Activated T-helper 2 cell treated with anti-CD3 and anti-CD28 coated beads, Interferon-gamma antibody, Interleukin-2, Interleukin-4, amounts not matched to agents 10 μg/mL and 5 μg/mL and 100 μg/mL, durations not matched to agents 14 hours and 24 hours and 36 hours (primary cell): ENCODE results near the gene SUSD4. TPM values are rescaled to one million over a fixed set of nuclear protein-coding genes. Genes with fewer than 3 reads are reported as not detected.
"Not testable (repeated sequence)": the region's sequence is repeated elsewhere in the genome, so short reads cannot be mapped to it uniquely, and the experiment has no call there.

Experiments
- DNase-seq: peaks from one replicate; pipeline ENCODE4 v3.0.0; 2021; ENCODE audit warnings: low spot score
- H3K27ac Mint-ChIP-seq: one replicate; pipeline ENCODE4 v1.8.0; 2021; ENCODE audit warnings: mixed read lengths
- H3K27me3 Mint-ChIP-seq: one replicate; pipeline ENCODE4 v1.8.0; 2021; ENCODE audit warnings: low read depth, mixed read lengths
- H3K36me3 Mint-ChIP-seq: one replicate; pipeline ENCODE4 v1.8.0; 2021; ENCODE audit warnings: low read depth, mixed read lengths
- H3K4me1 Mint-ChIP-seq: one replicate; pipeline ENCODE4 v1.8.0; 2021; ENCODE audit warnings: low read depth, mixed read lengths
- H3K4me3 Mint-ChIP-seq: one replicate; pipeline ENCODE4 v1.8.0; 2021; ENCODE audit warnings: low read depth, mild to moderate bottlenecking, moderate library complexity, mixed read lengths
- H3K9me3 Mint-ChIP-seq: one replicate; pipeline ENCODE4 v1.8.0; 2021; ENCODE audit warnings: mixed read lengths
- intact Hi-C: fragments of 100-400 bp; cut with micrococcal nuclease; formaldehyde crosslinking; loops from one replicate; pipeline ENCODE4 v1.15.1; 2023
- total RNA-seq: library from RNA; stranded (reverse); gene quantifications from 2 replicates; pipeline ENCODE4 v1.2.3, GENCODE V29; 2022

SUSD4 gene, protein sequence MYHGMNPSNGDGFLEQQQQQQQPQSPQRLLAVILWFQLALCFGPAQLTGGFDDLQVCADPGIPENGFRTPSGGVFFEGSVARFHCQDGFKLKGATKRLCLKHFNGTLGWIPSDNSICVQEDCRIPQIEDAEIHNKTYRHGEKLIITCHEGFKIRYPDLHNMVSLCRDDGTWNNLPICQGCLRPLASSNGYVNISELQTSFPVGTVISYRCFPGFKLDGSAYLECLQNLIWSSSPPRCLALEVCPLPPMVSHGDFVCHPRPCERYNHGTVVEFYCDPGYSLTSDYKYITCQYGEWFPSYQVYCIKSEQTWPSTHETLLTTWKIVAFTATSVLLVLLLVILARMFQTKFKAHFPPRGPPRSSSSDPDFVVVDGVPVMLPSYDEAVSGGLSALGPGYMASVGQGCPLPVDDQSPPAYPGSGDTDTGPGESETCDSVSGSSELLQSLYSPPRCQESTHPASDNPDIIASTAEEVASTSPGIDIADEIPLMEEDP
- 0.18 and 0.34 TPM in 2 replicates for total RNA-seq

DNA sequence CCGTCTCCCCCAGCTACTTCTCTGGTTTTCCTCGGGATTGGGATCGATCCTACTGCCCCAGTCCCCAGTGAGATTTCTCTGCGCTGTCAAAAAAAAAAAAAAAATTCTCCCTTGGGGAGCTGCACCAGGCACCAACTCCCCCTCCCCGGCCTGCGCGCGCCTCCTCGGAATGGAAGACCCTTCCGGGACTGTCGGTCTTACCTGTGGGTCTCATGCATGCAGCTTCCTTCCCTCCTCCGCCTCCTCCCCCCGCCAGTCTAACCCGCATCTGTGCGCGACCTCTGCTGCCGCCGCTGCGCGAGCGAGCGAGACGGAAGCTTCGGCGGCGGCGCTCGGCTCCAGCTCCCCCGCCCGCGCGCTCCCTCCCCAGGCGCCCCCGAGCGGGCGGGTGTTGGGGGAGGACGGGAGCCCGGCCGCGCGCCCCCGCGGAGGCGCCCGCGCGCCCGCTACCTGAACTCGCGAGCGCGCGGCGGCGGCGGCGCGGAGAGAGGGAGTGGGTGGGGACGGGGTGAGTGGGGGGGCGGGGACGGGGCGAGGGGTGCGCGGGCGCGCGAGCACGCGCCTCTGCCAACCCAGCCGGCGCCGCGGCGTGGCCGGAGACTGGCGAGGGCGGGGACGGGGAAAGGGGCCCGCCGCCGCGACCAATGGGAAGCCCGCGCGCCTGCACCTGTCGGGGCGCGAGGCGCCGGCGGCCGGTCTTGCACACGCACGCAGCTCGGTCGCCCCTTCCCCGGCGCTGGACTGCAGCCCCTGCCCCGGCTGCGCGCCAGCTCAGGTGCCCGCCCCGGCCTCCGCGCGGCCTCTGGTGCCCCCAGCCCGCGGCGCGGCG, at the start of gene SUSD4:
Gene SUSD4, minus strand, starts transcription at position 321 of the 829 bp plus-strand sequence. CDS start 751 bp downstream, outside the sequence.
- H3K4me1 Mint-ChIP-seq: peaks cover 7% of the 10 kb centered on the region
- peak; percentile 45 for DNase-seq
- H3K9me3 Mint-ChIP-seq: no peaks in the 10 kb centered on the region
- H3K36me3 Mint-ChIP-seq: no peaks in the 10 kb centered on the region
- intact Hi-C loops: loop anchor here (5.0 kb wide), 1 partner anchor 222 kb away; the partner anchor contains the start of gene TLR5
- H3K27ac Mint-ChIP-seq: no peak within 1 kb of the TSS
- H3K27me3 Mint-ChIP-seq: peaks cover 56% of the 10 kb centered on the region
- H3K4me3 Mint-ChIP-seq: peak within 1 kb of the TSS; percentile 81

DNA sequence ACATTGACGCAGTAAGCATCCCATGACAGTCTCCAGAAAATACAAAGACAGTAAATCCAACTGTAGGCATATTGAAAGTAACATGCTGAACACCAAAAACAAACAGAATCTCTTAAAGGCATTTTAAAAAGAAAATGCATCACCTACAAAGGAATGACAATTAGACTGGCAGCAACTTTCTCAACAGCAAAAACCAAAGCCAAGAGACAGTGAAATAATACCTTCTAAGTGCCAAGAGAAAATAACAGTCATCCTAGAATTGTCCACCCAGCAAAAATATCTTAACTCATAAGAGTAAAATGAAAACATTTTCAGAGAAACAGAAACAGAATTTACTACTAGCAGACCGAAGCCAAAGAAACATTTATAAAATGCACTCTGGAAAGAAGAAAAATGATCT, 49.2 kb upstream of the SUSD4 start:
- Mint-ChIP-seq H3K27me3 (peaks cover 8% of the 10 kb centered on the region), H3K9me3 (no peaks in the 10 kb centered on the region), H3K27ac (no peak overlapping the region), H3K4me1 (no peaks in the 10 kb centered on the region), H3K4me3 (no peak overlapping the region), H3K36me3 (no peaks in the 10 kb centered on the region)
- DNase-seq: no peak
- intact Hi-C loops: no loop called here

DNA sequence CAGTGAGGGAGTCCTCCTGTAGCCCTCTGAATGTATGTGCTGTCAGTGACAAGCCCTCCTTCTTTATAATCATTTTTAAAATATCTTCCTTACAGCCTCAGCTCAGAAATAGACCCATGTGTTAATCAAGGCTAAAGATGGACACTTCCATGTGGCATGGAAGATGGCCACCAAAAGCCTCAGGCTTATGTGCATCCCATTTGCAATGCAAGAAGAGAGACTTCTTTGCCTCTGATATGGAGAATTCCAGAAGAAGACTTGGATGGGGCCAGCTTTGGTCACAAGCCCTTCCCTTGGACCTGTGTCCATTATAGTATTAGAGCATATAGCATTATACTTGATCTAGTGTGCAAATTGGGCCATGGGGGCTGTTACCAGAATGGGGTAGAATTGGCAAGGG, 47.7 kb upstream of the SUSD4 start:
- no peak overlapping the region for H3K4me3 Mint-ChIP-seq
- DNase-seq: no peak
- peaks cover 11% of the 10 kb centered on the region for H3K27me3 Mint-ChIP-seq
- no peak overlapping the region for H3K27ac Mint-ChIP-seq
- H3K4me1 Mint-ChIP-seq: no peaks in the 10 kb centered on the region
- H3K36me3 Mint-ChIP-seq: no peaks in the 10 kb centered on the region
- intact Hi-C loops: no loop called here
- peaks cover 1% of the 10 kb centered on the region for H3K9me3 Mint-ChIP-seq

DNA sequence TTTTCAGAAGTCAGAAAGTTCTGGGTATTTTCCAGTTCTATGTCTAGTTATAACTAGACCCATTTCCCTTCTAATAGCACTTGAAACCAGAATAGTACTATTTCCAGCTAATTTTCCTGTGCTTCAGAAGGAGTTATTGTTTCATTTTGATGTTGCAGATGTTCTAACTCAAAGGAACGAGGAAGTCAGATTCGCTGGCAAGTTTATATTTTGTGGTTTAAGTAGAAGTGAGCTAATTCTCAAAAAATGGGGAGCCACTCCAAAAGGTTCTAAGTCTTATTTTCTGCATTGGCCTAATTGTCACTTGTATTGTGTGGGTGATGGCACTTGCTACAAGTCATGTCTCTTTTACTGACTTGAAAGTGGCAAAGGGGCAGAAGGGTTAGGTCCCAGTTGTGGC, 47.3 kb upstream of the SUSD4 start:
- Mint-ChIP-seq H3K4me3 (no peak overlapping the region), H3K4me1 (no peaks in the 10 kb centered on the region), H3K9me3 (peaks cover 4% of the 10 kb centered on the region), H3K36me3 (no peaks in the 10 kb centered on the region), H3K27ac (no peak overlapping the region), H3K27me3 (peaks cover 15% of the 10 kb centered on the region)
- DNase-seq: no peak
- intact Hi-C loops: no loop called here

DNA sequence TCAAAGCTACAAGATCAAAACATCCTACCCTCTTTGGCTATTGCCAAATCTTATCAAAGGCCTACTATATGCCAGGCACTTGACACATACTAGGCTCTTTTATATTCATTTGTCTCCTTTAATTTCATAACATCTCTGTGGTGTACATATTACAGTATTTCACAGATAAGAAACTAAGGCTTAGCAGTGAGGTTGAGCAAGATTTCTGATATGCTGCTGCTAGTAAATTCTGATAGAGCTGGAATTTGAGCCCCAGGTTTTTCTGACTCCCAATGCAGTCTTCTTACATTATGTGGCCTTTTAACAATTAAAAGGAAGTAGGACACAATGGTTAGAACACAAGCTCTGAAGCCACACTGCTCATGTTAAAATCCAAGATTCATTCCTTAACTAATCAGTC, 46.1 kb upstream of the SUSD4 start:
- H3K9me3 Mint-ChIP-seq: peaks cover 4% of the 10 kb centered on the region
- intact Hi-C loops: no loop called here
- H3K36me3 Mint-ChIP-seq: no peaks in the 10 kb centered on the region
- H3K4me3 Mint-ChIP-seq: no peak overlapping the region
- DNase-seq: no peak
- peaks cover 17% of the 10 kb centered on the region for H3K27me3 Mint-ChIP-seq
- no peaks in the 10 kb centered on the region for H3K4me1 Mint-ChIP-seq
- no peak overlapping the region for H3K27ac Mint-ChIP-seq

DNA sequence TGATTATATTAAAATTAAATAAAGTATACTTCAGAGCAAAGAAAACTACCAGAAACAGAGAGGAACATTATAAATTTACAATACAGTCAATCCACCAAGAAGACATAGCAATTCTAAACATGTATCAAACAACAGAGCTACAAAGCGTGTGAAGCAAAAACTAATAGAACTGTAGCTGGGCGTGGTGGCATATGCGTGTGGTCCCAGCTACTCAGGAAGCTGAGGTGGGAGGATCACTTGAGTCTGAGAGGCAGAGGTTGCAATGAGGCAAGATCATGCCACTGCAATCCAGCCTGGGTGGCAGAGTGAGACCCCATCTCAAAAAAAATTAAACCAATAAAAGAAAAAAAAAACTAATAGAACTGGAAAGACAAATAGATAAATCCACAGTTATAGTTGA, 41.5 kb upstream of the SUSD4 start:
- H3K4me1 Mint-ChIP-seq: peaks cover 4% of the 10 kb centered on the region
- intact Hi-C loops: no loop called here
- peaks cover 10% of the 10 kb centered on the region for H3K27me3 Mint-ChIP-seq
- H3K4me3 Mint-ChIP-seq: no peak overlapping the region
- no peak overlapping the region for H3K27ac Mint-ChIP-seq
- peaks cover 17% of the 10 kb centered on the region for H3K9me3 Mint-ChIP-seq
- no peak for DNase-seq
- no peaks in the 10 kb centered on the region for H3K36me3 Mint-ChIP-seq

DNA sequence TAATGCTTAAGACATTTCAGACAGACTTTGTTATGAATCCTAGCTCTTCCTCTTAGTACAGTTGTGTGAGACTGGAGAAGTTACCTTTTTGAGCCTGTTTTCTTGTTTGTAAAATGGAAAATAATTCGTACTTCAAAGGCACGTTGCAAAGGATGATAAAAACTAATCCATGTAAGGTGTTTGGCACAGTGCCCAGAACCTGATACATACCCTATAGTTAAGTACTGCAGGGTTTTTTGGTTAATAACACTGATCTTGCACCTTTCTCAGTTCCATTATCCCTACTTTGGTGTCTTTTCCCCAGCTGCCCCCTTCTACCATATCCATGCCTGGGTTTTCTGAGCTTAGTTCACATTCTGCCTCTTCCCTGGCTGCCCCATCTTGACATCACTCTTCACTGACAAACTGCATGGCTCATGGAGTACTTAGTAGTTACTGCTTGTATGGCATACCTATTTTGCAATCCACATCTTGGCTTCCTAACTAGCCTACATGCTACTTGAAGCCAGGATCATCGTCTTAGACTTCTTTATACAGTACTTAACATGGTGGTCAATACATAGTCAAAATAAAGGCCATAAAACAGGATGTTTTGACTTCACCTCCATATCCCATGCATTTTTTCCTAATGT, 39.3 kb upstream of the SUSD4 start:
- peaks cover 10% of the 10 kb centered on the region for H3K27me3 Mint-ChIP-seq

DNA sequence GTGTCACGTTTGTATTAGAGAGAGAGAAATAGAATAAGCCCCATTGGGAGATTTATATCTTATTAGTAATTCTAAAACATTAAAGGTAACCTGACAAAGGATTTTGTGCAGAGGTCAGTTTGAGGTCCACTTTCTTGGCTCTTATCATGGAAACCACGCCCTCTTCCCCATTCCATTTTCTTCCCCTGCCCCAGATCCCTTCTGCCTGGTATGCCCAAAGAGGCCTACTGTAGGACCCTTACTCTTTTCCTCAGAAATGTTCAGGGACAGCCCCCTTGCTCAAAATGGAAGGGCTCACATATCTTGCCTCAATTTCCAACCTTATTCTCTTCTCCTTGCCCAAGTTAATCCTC, 38.8 kb upstream of the SUSD4 start:
- Mint-ChIP-seq H3K4me3 (no peak overlapping the region), H3K36me3 (no peaks in the 10 kb centered on the region), H3K4me1 (peaks cover 4% of the 10 kb centered on the region), H3K27ac (no peak overlapping the region), H3K27me3 (peaks cover 10% of the 10 kb centered on the region), H3K9me3 (peaks cover 17% of the 10 kb centered on the region)
- no peak for DNase-seq
- intact Hi-C loops: no loop called here

More for the DNA sequence above, 39.3 kb upstream of the SUSD4 start:
- Mint-ChIP-seq H3K36me3 (no peaks in the 10 kb centered on the region), H3K4me1 (peaks cover 4% of the 10 kb centered on the region), H3K27ac (no peak overlapping the region), H3K9me3 (peaks cover 17% of the 10 kb centered on the region), H3K4me3 (no peak overlapping the region)
- no peak for DNase-seq
- intact Hi-C loops: no loop called here

DNA sequence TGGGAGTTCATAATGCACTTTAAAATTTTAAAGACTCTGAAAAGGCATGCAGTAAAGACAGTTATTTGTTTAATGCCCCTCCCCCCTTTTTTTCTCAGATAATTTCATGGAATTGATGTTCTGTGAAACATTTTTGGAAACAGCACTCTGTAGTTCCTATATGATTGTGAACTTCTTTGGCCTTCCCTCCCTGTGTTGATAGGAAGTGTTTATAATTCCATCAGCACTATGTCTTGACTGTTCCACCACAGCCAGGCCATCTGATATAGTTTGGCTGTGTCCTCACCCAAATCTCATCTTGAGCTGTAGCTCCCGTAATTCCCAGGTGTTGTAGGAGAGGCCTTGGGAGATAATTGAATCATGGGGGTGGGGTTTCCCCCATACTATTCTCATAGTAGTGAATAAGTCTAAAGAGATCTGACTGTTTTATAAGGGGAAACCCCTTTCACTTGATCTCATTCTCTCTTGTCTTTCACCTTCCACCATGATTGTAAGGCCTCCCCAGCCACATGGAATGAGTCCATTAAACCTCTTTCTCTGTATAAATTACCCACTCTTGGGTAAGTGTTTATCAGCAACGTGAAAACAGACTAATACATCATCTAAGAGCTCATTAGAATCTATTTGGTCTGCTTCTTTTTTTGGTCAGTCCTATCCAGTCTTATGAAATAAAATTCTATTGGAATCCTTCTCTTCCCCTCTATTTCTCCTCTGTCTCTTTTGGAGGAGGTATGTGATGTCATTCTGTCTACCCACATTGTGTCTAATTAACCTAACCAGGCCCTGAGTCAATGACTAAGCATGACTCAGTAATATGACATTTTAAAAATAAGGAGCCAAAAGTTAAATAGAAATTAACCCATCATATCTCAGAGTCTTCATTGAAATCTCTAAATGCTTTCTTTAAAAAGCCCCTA, 38.2 kb upstream of the SUSD4 start:
- DNase-seq: no peak
- intact Hi-C loops: no loop called here
- H3K4me1 Mint-ChIP-seq: peaks cover 4% of the 10 kb centered on the region
- no peaks in the 10 kb centered on the region for H3K36me3 Mint-ChIP-seq
- peaks cover 10% of the 10 kb centered on the region for H3K27me3 Mint-ChIP-seq
- no peak overlapping the region for H3K27ac Mint-ChIP-seq
- H3K4me3 Mint-ChIP-seq: no peak overlapping the region
- peaks cover 17% of the 10 kb centered on the region for H3K9me3 Mint-ChIP-seq

DNA sequence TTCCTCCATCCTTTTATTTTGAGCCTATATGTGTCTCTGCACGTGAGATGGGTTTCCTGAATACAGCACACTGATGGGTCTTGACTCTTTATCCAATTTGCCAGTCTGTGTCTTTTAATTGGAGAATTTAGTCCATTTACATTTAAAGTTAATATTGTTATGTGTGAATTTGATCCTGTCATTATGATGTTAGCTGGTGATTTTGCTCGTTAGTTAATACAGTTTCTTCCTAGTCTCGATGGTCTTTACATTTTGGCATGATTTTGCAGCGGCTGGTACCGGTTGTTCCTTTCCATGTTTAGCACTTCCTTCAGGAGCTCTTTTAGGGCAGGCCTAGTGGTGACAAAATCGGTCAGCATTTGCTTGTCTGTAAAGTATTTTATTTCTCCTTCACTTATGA, 35.4 kb upstream of the SUSD4 start:
- H3K36me3 Mint-ChIP-seq, H3K27me3 Mint-ChIP-seq, intact Hi-C loops, H3K27ac Mint-ChIP-seq, H3K4me1 Mint-ChIP-seq, DNase-seq, H3K4me3 Mint-ChIP-seq: not testable (repeated sequence)
- peaks cover 12% of the 10 kb centered on the region for H3K9me3 Mint-ChIP-seq

DNA sequence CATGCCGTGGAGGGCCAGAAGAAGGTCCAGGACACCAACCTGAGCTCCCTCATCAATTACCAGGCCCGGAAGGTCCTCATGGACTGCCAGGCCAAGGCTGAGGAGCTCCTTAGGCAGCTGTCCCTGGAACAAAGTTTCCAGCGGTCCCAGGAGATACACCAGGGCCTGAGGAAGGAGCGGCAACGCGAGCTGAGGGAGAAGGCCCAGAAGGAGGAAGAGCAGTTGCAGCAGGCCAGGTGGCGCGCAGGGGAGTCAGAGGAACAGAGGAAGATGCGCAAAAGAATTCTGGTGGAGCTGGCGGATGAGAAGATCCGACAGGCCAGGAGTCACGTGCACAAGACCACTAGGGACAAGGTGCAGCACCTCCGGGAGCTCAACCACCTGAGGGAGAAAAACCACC, 30.7 kb upstream of the SUSD4 start:
- Mint-ChIP-seq H3K4me3 (no peak overlapping the region), H3K4me1 (no peaks in the 10 kb centered on the region), H3K27ac (no peak overlapping the region), H3K36me3 (no peaks in the 10 kb centered on the region), H3K9me3 (no peaks in the 10 kb centered on the region), H3K27me3 (peaks cover 37% of the 10 kb centered on the region)
- intact Hi-C loops: no loop called here
- no peak for DNase-seq

DNA sequence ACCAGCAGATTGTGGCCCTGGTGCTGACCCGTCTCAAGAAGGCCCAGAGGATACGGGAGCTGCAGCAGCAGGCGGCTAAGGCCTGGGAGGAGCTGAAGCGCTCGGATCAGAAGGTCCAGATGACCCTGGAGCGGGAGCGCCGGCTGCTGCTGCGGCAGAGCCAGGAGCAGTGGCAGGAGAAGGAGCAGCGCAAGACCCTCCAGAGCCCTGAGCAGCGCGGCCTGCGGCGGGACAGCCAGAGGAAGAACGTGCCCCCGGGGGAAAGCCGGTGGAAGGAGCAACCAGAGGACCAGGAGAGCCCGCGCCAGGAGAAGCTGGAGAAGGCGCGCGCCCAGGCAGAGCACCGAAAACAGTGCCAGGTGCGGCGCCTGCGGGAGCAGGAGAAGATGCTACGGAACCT, 30.3 kb upstream of the SUSD4 start:
- Mint-ChIP-seq H3K9me3 (no peaks in the 10 kb centered on the region), H3K27ac (no peak overlapping the region), H3K36me3 (no peaks in the 10 kb centered on the region), H3K4me1 (no peaks in the 10 kb centered on the region), H3K27me3 (peaks cover 40% of the 10 kb centered on the region), H3K4me3 (no peak overlapping the region)
- intact Hi-C loops: no loop called here
- DNase-seq: no peak
